ENCODE results near the gene CTBP2.

- TF ChIP-seq CTCF (IDR thresholded peaks at IDR 0.05) = no peak
- TF ChIP-seq POLR2A (IDR thresholded peaks at IDR 0.05) = no peak
Observed at GRCh38 chr10:125095228-125095627, 65.1 kb downstream of the CTBP2 start.
